SH-SY5Y (cell line): ENCODE results near the gene SPDEF.

Experiments
- GATA2 ChIP-seq: IDR thresholded peaks from 2 replicates; pipeline ENCODE4 v1.6.1; 2011; ENCODE audit warnings: mild to moderate bottlenecking, low read depth, low read length
- GATA3 ChIP-seq: IDR thresholded peaks from 2 replicates; pipeline ENCODE4 v1.6.1; 2011; ENCODE audit warnings: low read depth, mild to moderate bottlenecking, low read length, moderate library complexity

DNA sequence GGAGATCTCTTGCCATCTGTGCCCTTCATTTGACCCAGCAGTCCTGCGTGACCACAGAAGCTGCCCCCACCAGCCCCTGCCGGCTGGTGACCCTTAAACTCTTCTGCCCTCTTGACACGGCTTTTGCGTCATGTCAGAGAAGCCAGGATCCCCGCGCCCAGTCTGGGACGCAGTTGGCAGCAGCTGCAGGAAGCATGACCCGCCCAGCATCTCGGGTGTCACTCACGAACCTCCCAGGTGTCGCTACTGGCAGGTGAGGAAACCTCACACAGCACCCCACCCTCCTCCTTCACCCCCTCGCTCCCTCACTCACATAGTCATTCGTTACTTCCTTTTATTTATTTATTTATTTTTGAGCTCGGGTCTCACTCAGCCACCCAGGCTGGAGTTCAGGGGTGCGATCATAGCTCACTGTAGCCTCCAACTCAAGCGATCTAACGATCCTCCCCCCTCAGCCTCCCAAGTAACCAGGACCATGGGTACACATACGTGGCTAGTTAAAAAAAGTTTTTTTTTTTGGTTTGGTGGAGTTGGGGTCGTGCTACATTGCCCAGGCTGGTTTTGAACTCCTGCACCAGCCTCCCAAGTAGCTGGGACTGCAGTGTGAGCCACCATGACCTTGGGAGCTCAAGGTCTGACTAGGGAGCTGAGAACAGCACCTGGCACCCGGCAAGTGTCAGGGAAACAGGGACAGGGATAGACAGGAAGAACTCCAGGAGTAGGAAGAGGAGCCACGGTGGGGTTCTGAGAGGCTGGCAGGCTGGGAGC, 14.1 kb upstream of the SPDEF start:
- TF ChIP-seq GATA2 (no peak), GATA3 (no peak)
